GM10266 (cell line): ENCODE measurements around the gene PRKAG2.

ENCODE experiments used
- DNase-seq: peaks from one replicate; pipeline ENCODE4 v3.0.0; 2012; ENCODE audit errors: extremely low spot score
- TF ChIP-seq, protein P1 (sequence below): IDR thresholded peaks from 2 replicates; pipeline ENCODE4 v1.5.1; 2012; ENCODE audit warnings: mild to moderate bottlenecking, low read depth; ENCODE audit not compliant: control insufficient read depth, insufficient read depth; ENCODE audit errors: missing control alignments

PRKAG2 gene

GRCh38 chr7:151700586-151701165 lies 176.2 kb downstream of the PRKAG2 start:
- no peak for DNase-seq
- TF ChIP-seq, protein P1, sequence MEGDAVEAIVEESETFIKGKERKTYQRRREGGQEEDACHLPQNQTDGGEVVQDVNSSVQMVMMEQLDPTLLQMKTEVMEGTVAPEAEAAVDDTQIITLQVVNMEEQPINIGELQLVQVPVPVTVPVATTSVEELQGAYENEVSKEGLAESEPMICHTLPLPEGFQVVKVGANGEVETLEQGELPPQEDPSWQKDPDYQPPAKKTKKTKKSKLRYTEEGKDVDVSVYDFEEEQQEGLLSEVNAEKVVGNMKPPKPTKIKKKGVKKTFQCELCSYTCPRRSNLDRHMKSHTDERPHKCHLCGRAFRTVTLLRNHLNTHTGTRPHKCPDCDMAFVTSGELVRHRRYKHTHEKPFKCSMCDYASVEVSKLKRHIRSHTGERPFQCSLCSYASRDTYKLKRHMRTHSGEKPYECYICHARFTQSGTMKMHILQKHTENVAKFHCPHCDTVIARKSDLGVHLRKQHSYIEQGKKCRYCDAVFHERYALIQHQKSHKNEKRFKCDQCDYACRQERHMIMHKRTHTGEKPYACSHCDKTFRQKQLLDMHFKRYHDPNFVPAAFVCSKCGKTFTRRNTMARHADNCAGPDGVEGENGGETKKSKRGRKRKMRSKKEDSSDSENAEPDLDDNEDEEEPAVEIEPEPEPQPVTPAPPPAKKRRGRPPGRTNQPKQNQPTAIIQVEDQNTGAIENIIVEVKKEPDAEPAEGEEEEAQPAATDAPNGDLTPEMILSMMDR: no peak

DNA sequence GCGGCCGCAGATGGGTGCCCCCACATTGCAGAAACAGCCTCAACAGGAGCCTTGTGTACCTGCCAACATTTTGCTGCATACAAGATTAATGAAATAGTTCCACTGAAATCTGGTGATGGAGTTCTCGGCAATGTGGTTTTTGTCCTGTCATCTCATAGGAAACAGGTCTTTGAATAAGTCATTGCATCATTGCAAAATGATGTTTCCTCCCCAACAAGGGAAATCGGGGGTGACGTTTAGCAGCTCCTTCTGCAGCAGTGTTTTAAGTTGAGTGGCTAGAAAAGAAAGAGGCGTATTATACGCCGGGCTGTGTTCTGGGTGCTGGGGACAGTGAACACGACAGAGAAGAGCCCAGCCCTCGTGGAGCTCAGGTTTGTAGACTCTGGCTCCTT lies 177.0 kb downstream of the PRKAG2 start:
- TF ChIP-seq, protein P1: no peak
- no peak for DNase-seq

DNA sequence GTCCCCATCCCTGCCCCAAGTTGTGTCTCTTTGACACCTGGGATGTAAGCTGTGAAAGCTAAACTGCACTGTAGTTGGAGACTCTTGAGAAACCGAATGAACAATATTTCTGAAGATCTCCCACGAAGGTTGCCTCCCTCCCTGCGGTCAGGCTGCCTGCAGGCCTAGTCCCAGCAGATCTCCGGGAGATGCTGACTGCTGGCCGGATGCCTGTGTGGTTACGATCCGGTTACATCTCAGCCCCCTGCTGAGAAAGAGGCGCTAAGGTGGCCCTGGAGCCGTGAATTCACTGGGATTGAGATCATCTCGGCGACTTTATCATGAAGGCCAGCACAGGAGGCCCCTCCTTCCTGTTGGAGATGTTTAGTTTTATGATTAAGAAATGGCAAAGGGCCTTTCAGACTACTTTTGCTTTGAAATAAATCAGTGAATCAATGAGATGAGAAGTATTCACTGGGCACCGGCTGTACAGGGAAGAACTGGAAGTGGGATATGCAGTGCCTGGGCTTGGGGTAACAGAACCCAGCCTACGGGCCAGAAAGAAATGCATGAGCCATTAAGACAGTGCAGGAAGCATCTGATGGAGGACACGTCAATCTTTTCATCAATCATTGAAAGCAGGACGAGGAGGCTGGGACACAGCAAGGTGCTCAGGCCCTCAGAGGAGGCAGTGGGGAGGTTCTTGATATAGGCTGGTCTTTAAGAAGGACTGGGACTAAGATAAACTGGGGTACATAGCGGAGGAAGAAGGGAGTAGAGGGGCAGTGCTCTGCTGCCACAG lies 177.6 kb downstream of the PRKAG2 start:
- no peak for DNase-seq

DNA sequence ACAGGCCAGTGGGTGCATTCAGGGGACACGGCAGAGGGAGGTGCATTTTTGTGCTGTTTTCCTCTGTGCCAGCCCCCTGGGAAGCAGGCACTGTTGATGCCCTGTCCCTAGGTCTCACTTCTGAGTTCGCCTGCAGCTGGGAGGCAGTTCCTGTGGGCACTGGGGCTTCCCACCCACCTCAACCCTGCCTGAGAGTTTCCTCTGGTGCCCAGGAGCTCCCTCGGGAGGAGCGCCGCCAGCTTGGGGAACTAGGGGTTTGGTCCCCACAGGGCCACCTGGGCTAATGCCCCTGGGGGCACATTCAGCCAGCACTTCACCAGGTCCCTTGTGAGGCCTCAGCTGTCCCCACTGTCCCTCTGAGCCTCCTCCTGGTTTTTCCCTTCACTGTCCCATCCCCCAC lies 179.0 kb downstream of the PRKAG2 start:
- TF ChIP-seq, protein P1: no peak
- DNase-seq: no peak

More for the DNA sequence above, 177.6 kb downstream of the PRKAG2 start:
- TF ChIP-seq, protein P1: no peak

- DNase-seq: no peak
- TF ChIP-seq, protein P1: no peak
Measured at GRCh38 chr7:151697515-151697895, 179.4 kb downstream of the PRKAG2 start.

DNA sequence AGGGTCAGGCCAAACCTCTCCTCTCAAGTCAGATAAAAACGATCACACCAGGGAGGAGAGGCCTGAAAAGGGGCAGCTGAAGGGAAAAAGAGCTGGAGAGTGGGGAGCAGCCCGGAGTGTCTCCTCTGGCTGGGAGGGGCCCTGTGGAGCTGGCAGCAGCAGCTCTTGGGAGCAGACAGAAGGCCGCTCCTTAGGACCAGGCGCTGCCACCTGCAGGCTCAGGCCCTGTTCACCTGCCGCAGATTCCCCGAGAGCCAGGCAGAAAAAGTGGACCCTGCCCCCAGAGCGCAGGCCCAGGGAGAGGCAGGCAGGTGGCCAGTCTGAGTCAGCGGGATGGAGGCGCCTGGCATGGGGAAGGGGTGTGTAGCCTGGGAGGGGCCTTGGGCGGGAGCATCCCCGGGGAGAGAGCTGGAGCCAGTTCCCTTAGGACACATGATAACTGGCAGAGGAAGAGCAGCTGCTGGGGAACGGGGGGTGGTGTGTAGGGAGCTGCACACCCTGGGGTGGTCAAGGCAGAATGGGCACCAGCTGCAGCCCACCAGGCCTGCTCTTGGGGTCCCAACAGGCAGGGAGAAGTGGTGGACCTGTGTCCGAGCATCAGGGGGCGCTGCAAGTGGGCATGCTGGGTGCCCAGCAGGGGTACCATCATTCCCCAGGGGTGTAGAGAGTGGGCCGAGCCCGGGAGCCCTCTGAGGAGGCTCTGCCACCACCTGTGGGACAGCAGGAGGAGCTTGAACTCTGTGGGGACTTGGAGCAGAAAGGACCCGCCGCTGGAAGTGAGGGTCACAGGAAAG lies 180.0 kb downstream of the PRKAG2 start:
- DNase-seq: no peak
- TF ChIP-seq, protein P1: no peak
